HG03342 (cell line): ENCODE results near the gene C2CD3.
A peak's percentile ranks its signal among the peaks of the same experiment; 100 is the strongest.

ENCODE experiments used
- ATAC-seq: cut with Tn5 transposase; IDR thresholded peaks from one replicate; pipeline ENCODE4 v1.9.1; 2021; ENCODE audit warnings: mild to moderate bottlenecking, moderate library complexity; ENCODE audit not compliant: unreplicated experiment

C2CD3 gene

DNA sequence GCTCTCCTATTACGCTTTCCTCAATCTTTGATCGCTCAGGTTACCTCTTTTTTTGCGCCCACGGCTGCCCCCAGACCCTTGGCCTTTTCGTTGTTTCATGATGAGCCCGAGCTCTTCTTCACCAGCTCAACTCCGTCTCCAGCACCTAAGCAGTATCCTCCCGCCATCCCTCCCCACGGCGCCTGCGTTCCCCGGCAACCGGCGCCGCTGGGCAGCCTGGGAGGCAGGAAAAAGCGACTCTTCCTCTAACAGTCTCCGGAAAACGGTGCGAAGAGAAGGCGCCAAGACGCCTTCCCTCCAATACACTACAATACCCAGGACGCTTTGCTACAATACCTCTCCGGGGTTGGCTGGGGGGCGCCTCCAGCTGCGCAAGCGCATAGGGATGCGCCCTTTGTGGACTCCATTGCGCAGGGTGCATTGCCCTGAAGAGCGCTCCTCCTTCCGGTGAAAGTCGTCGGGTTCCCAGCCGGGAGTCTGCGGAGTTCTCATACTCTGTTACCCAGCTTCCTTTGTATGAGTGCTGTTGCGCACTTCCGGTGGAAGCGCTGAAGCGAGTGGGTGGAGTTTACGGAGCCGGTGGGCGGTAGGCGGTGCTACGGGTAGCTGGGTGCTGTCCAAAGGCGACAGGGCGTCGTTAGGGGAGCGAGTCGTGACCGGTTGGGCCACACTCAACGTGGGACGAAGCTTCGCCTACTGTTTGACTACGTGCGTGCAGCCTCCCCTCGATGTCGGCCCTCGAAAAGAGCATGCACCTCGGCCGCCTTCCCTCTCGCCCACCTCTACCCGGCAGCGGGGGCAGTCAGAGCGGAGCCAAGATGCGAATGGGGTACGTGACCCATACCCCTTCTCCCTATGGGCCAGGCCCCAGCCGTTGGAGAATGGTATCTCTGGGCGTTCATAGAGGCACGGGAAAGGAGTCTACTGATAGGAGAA, at the start of gene C2CD3, which contains the start of gene PPME1:
Gene C2CD3 (minus strand): TSS at position 309 of the 936 bp plus-strand sequence. CDS start 210 bp downstream, at position 99.
Gene PPME1 (plus strand): TSS at position 596 of the 936 bp plus-strand sequence. CDS start 133 bp downstream, at position 729.
- peak; percentile 94 for ATAC-seq

DNA sequence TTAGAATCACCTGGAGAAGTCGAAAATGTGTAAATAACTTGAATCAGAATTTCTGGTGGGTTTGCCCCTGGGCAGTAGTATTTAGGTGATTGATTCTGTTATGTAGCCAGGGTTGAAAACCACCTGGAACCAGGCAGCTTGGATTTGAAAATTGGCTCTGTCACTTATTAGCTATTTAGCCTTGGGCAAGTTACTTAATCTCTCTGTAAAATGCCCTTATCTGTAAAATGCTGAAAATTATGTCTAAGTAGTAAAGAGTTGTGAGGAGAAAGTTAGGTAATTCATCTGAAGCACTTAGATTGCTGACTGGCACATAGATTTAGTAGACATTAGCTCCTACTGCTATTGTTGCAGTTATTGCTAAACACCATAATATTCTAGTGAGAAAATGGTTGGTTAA, 49.6 kb upstream of the C2CD3 start:
- ATAC-seq: no peak

GRCh38 chr11:74212533-74212932, 41.7 kb upstream of the C2CD3 start:
- no peak for ATAC-seq

DNA sequence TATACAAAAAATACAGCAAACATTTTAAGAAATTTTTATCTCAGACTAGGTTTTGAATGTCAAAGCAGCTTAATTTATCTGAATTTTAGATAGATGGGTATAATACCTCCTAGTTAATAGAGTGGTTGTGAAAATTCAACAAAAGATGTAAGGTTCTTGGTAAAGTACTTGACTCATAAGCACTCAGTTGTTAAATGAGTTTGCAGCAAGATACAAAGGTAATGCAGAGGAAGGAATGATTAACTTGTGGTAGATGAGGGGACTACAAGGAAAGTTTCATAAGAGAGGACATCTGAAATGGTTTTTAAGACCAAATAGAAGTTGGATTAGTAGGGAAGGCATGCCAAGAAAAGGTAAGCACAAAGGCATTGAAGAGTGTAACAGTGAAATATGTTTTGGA, 37.7 kb upstream of the C2CD3 start:
- ATAC-seq: no peak

- no peak for ATAC-seq
Observed at GRCh38 chr11:74206746-74207145, 35.9 kb upstream of the C2CD3 start.

DNA sequence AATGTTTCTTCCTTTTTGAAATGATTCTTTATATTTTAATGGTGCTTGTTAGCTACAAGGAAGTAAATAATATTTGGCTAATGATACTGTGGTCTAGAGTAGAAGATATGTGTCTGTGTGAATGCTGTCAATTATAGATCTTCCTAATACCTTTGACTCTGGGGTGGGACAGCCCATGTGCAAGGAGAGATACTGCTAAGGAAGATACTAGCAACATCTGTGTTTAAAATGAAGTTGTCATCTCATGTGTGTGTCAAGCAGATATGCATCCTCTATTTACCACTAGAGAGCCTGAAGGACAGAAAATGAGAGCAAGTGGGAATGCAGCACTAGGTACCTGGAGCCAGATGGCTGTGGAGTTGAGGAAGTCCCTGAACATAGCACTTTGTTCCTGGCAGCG, 34.4 kb upstream of the C2CD3 start:
- no peak for ATAC-seq

DNA sequence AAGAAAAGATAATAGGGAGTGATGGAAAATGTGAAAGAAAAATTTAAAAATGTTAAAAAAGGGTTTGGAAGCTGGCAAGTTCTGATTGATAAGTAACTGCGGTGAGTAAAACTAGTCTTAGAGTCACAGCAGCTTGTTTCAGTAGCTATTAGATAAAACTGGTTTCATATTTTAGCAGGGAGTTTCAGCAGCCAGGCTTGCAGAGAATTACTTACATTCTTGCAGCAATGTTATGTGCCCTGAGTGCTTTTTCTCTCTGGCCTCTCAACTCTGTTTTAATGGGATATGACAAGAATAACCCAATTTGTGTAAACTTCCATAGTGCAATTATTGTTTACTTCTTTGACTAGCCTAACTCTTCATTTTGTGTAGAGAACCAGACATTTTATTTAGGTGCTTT, 33.9 kb upstream of the C2CD3 start:
- no peak for ATAC-seq

DNA sequence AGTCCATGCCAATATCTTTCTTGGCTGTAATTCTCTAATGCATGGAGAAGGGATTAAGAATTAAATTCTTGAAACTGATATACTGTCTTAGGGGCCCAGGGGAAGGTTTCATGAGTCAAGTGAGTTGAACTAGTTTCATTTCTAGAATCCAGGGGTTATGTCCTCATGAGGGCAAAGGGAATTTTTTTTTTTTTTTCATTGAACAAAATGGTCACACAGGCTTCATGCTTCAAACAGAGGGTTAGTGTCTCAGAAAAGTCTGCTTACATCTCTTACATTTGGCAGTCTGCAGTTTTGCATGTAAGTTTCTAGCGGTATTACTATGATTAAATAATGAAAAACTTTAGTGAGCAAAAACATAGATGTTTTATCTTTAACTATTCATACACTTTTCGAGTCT, 33.2 kb upstream of the C2CD3 start:
- no peak for ATAC-seq

- no peak for ATAC-seq
Observed at GRCh38 chr11:74196781-74197486, 26.1 kb upstream of the C2CD3 start.

GRCh38 chr11:74195828-74196227, 25.0 kb upstream of the C2CD3 start:
- ATAC-seq: no peak

GRCh38 chr11:74185695-74186094, 14.9 kb upstream of the C2CD3 start:
- ATAC-seq: no peak

GRCh38 chr11:74185285-74185684, 14.5 kb upstream of the C2CD3 start:
- ATAC-seq: no peak

DNA sequence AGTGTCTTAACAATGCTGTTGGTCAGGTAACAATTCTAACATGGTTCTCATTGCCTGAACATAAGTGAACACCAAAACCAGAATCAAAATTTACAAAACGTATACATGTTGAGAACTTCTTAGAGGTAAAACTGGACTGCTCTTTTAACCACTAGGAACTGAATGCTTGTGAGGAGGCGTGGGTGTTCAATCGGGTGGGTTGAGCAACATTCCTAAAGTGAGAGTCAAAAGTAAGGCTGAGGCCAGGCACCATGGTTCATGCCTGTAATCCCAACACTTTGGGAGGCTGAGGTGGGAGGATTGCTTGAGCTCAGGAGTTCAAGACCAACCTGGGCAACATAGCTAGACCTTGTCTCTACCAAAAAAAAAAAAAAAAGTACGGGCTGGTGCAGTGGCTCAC, 11.8 kb upstream of the C2CD3 start:
- ATAC-seq: no peak

DNA sequence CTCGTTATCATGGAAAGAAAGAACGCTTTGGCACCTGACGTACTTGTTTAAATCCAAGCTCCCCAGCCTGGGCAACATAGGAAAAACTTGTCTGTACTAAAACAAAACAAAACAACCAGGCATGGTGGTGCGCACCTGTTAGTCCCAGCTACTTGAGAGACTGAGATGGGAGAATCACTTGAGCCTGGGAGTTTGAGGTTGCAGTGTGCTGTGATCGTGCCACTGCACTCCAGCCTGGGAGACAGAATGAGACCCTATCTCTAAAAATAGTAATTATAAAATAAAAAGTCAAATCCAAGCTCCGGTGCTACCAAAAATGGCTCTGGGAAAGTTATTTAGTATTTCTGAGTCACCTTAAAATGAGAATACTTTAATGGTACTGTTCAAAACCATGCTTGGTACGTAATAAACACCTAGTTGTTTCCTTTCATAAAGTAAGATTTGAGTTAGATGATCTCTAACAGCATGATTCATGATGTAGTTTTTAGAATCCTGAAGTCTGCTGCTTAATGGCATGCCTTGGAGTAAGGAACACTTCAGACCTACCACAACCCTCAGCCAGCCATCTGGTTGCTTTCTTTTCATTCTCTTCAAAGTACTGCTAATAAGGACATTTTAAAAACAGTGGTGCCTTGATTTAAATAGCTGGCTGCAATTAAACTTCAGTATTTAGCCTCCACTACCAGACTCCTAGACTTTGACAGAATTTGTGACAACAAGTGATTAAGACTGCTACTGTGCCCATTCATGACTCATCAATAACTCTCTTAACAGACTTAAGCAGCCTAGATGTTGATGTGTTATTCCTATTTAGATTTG, 8.6 kb upstream of the C2CD3 start:
- ATAC-seq: no peak

GRCh38 chr11:74175920-74176319, 5.1 kb upstream of the C2CD3 start:
- no peak for ATAC-seq

GRCh38 chr11:74171997-74172396, 1.2 kb upstream of the C2CD3 start:
- no peak for ATAC-seq

- no peak for ATAC-seq
Observed at GRCh38 chr11:74171630-74171968, 797 bp upstream of the C2CD3 start.

DNA sequence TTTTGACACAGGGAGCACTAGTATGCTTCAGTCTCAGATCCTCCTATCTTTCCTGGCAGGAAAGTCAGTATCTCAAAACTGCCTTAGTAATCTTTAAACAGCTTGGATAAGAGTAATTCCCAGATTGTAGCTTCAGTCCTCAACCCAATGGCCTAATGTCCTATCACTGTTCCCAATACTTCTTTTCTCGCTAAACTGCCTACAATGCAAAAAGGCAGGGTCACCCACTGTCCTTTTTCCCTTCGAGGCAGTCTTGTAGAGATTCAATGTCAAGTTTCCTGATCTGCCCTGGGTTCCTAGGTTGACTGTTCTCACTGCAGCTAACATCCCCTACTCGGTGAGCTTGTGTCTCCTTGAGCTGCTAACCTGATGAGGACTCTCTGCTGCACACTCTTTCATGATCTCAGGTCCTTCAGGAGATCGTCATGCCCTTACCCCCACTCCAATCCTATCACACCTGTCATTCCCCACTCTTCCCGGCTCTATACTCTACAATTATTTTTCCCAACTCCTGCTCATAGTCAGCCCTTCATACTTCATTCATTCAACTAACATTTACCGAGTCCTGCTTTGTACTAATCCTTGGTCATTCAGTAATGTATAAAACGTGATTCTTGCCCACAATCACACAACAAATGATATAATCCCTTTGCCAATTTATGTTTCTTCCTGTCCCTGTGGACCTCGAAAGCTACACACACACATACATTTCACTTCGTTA, 904 bp downstream of the C2CD3 start:
- no peak for ATAC-seq

- ATAC-seq: no peak
Observed at GRCh38 chr11:74168838-74169237, 2.0 kb downstream of the C2CD3 start.

- no peak for ATAC-seq
Observed at GRCh38 chr11:74162681-74163467, 7.9 kb downstream of the C2CD3 start.
